ENCODE measurements around the gene RSPO4.
"Not testable (repeated sequence)": the region's sequence is repeated elsewhere in the genome, so short reads cannot be mapped to it uniquely, and the experiment has no call there.

The RSPO4 gene

DNA sequence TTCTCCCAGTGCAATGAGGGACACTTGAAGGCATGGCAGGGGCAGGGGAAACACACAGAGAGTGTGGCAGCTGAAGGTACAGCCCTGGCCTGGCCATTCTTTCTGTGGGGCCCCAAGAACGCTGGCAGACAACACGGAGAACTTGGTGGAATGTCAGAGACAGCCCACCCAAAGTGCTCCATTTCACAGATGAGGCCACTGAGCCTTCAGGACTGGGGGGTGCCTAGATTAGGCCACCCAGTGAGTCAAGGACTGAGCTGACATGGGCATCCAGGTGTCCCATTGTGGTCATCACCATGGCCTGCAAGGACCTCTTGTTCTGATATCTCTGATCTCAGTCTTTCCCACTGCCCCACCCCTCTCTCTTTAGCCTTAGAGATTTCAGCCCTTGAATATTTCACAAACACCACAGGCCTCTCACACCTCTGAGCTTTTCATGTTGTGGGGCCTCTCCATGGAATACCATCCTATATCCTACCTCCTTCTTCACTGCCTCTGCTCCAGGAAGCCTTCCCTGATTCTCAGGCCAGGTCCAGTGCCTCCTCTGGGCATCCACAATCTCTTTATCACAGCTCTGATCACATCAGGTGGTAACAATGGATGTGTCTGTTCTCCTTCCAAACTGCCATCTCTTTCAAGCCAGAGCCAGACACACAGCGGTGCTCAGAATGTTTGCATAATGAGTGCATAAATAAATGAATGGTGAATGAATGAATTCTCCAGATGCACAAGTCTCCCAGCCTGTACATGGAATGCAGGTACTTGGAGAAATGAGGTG is 2.0 kb upstream of the RSPO4 start:
- DNase-seq (ENCODE audit: low read depth, low spot score) = no peak

- no peak for DNase-seq (ENCODE audit: low read depth, low spot score)
Measured at GRCh38 chr20:1002682-1003561, 811 bp upstream of the RSPO4 start.

- DNase-seq (ENCODE audit: low read depth, low spot score) = no peak
Measured at GRCh38 chr20:1001116-1001515, 995 bp downstream of the RSPO4 start.

DNA sequence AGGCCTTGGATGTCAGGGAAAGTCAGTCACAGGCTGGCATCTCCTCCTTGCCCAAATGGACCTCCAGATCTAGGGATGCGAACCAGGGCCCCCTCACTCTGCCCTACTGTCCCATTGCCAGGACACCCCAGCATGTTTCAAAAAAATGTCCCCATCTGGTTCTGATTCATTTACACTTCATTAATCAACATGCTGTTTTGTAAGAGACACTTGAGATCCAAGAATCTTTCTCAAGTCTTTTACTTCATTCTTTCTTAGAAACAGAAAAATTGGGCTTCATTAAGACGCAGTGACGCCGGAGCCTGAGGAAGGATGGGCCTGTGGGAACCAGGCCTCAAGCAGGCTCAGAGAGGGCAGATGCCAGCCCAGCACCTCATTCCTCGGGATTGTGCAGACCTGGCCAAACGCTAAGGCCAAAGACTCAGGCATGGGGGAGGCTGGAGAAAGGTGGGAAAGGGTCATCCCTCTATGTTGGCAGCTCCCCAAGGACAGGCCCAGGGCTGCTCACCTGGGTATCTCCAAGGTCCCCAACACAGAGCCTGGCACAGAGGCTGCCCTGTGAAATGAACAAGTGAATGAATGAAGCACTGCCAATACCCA is 3.8 kb downstream of the RSPO4 start:
- DNase-seq (ENCODE audit: low read depth, low spot score) = no peak

GRCh38 chr20:997486-997885 is 4.6 kb downstream of the RSPO4 start:
- no peak for DNase-seq (ENCODE audit: low read depth, low spot score)

GRCh38 chr20:997016-997415 is 5.1 kb downstream of the RSPO4 start:
- no peak for DNase-seq (ENCODE audit: low read depth, low spot score)

- no peak for DNase-seq (ENCODE audit: low read depth, low spot score)
Measured at GRCh38 chr20:995170-995569, 6.9 kb downstream of the RSPO4 start.

DNA sequence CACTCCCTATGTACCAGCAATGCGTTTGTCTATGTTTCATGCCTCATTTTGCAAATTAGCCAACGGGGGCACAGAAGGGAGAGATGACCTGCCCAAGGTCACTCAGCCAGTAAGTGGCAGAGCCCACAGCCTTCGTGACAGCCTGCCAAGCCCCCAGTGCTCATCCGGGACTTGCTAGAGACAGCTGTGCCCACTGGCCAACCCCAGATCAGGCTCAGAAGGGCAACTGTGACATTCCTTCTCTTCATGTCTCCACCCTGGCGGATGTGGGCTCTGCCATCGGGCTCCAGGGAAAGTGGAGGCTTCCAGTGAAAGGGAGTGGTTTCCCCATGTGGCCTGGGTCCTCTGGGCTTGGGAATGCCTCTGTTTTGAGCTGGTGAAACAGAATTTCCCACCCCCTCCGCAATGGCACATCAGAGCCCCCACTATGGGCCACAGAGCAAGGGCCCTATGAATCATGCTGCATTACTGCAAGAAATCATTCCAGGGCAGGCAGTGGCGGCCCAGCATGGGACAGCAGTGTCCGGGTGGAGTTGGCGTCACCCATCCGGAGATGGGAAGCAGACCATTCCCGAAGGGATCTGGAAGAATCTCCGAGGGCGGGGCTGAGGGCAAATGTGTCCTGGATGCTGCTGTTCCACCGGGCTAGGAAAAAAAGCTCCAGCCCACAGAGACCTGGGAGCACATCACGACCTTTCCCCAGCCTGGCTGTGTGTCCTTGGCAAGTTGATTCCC is 9.1 kb downstream of the RSPO4 start:
- no peak for DNase-seq (ENCODE audit: low read depth, low spot score)

GRCh38 chr20:991850-992249 is 10.3 kb downstream of the RSPO4 start:
- no peak for DNase-seq (ENCODE audit: low read depth, low spot score)

DNA sequence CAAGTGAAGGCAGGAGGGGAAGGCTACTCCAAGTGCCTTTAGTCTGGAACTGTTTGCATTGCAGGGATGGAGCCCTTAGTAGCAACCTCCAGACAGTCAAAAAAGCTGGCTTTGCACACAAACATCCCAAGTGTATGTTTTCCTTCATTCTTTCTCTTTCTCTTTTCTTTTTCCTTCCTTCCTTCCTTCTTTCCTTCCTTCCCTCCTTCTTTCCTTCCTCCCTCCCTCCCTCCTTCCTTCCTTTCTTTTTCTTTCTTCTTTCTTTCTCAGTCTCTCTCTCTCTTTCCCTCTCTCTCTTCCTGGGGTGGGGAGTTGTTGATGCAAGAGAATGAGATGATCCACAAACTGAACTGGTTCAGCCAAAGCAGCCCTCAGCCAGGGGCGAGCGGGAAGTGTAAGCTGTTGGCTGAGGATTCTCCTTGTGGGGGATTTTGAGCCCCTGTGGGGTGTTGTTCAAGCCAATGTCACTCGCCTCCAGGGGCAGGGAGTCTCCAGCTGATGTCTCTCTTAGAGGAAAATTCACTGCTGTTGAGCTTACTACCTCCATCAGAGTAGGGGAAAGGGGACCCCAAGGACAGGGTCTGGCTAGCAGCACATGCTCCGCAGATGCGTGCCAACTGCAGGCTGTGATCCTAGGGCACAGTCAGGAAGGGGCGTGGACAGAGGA is 11.7 kb downstream of the RSPO4 start:
- no peak for DNase-seq (ENCODE audit: low read depth, low spot score)

DNA sequence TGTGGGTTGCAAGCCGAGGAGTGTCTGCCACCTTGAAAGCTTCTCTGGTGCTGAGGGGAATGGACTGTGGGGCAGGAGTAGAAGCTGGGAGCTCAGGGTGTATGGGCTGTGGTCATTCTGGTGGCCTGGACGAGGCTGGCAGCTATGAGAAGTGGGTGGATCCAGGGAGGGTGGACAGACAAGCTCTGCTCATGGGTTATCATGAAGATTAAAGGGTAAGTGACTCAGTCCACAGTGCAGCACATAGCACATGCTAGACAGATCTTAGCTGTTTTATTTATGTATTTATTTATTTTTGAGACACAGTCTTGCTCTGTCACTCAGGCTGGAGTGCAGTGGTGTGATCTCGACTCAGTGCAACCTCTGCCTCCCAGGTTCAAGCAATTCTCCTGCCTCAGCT is 13.8 kb downstream of the RSPO4 start:
- no peak for DNase-seq (ENCODE audit: low read depth, low spot score)

- no peak for DNase-seq (ENCODE audit: low read depth, low spot score)
Measured at GRCh38 chr20:987677-988076, 14.4 kb downstream of the RSPO4 start.

GRCh38 chr20:986733-987355 is 15.3 kb downstream of the RSPO4 start:
- DNase-seq (ENCODE audit: low read depth, low spot score) = no peak

- not testable (repeated sequence) for DNase-seq (ENCODE audit: low read depth, low spot score)
Measured at GRCh38 chr20:984994-985393, 17.1 kb downstream of the RSPO4 start.

DNA sequence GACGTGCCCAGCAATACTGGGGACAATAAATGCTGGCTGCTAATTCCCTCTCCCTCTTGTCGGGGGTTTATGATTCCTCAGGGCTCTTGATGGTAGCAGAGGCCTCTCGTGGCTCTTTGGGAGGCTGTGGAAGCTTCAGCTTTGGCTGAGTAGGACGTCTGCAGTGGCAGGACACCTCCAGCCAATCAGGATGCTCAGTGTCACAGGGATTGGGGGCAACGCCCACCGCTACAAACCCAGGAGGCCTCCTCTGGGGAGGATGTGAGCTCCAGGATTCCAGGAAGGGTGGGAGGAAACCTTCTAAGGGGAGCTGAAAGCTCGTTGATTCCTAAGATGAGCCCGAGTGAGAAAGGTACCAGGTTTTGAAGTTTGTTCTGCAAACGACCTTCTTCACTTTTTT is 19.4 kb downstream of the RSPO4 start:
- no peak for DNase-seq (ENCODE audit: low read depth, low spot score)

DNA sequence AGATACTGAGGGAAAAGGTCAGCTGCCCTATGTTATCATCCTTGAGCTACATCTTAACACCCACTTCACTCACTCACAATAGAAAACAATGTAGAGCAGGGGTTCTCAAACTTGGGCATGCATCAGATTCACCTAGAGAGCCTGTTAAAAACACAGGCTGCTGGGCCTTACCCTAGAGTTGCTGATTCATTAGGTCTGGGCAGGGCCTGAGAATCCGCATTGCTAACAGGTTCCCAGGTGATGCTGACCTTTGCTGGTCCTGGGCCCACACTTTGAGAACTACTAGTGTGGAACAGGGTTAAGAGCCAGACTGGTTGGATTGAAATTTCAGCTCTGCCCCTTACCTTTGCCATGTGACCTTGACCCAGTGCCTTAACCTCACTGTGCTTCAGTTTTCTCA is 25.1 kb downstream of the RSPO4 start:
- DNase-seq (ENCODE audit: low read depth, low spot score) = no peak

DNA sequence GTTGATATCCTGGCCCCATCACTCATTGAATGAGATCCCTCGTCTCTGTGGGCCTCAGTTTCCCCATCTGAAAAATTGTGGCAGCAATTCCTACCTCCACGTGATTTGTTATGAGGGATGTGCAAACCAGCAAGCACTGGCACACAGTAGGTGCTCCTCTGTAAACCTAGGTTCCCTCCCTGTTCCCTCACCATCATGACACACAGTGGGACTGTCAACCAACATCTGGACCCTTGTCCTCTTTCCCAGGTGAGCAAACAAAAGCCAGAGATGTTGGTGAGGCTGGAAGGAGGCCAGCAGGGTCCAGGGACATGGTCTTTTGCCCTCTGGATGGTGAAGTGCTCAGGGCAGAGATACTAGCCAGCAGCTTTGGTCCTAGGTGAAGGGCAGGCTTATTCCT is 26.1 kb downstream of the RSPO4 start:
- DNase-seq (ENCODE audit: low read depth, low spot score) = no peak

- no peak for DNase-seq (ENCODE audit: low read depth, low spot score)
Measured at GRCh38 chr20:973785-974194, 28.3 kb downstream of the RSPO4 start.

DNA sequence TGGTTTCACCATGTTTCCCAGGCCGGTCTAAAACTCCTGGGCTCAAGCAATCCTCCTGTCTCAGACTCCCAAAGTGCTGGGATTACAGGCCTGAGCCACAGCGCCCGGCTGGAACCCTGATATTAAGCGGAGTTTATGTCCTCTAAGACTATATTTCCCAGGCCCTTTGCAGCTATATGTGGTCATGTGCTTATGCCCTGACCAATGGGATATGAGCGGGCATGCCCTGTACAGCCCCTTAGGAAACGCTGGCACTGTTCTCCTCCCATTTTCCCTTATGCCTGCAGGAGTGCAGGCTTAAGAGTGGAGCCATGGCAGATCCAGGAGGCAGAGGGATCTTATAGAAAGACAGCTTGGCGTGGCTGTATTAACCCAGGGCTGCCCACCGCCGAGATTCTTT is 29.9 kb downstream of the RSPO4 start:
- DNase-seq (ENCODE audit: low read depth, low spot score) = no peak

DNA sequence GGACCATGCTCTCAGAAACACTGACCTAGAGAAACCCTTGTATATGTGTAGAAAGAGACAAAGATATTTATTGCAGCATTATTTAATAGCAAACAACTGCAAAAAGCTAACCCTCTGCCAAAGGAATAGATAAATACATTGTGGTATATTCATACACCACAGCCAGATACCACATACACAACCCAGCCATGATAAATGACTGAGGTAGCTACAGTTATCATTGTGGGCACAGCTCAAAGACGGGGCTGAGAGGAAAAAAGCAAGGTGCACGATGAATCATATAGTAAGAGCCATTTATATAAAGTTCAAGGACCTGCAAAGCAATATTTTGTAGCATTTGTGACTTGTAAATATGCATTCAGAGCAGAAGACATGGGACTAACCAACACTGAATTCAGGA is 30.8 kb downstream of the RSPO4 start:
- no peak for DNase-seq (ENCODE audit: low read depth, low spot score)

GRCh38 chr20:969868-970267 is 32.2 kb downstream of the RSPO4 start:
- no peak for DNase-seq (ENCODE audit: low read depth, low spot score)
